SK-MEL-5 (cell line): Measurements from ENCODE around the gene CLPTM1L. TPM values are rescaled to one million over a fixed set of nuclear protein-coding genes. Genes with fewer than 3 reads are reported as not detected.

Experiments used
- DNase-seq: peaks from one replicate; pipeline ENCODE4 v3.0.0-alpha.2; 2016; ENCODE audit warnings: low read depth, low spot score
- in situ Hi-C: cut with HindIII; loops from 2 replicates; pipeline ENCODE4 v1.10.0; 2016; ENCODE audit warnings: low sequenced_read_pairs, high pct_unique_total_duplicates, low pct_unique_long_range_greater_than_20kb
- total RNA-seq: library from RNA; depleted of rRNA; stranded (reverse); fragments of >200 nt; shearing (Covaris generic); gene quantifications from 2 replicates; pipeline ENCODE4 v1.2.3, GENCODE V29; 2014

Gene CLPTM1L
- total RNA-seq, 1 experiment from 2014 or later, result 632 TPM

- no peak for DNase-seq
- in situ Hi-C loops, result no loop called here
Observed at GRCh38 chr5:1324301-1324700, 20.6 kb downstream of the CLPTM1L start.

- in situ Hi-C loops, result no loop called here
- no peak for DNase-seq
Observed at GRCh38 chr5:1323803-1324173, 21.1 kb downstream of the CLPTM1L start.

GRCh38 chr5:1322955-1323802 is 21.7 kb downstream of the CLPTM1L start:
- DNase-seq, result no peak
- in situ Hi-C loops, result no loop called here

GRCh38 chr5:1322036-1322900 is 22.6 kb downstream of the CLPTM1L start:
- in situ Hi-C loops, result no loop called here
- DNase-seq, result no peak

GRCh38 chr5:1321576-1321975 is 23.3 kb downstream of the CLPTM1L start:
- no peak for DNase-seq
- in situ Hi-C loops, result no loop called here

GRCh38 chr5:1320436-1321344 is 24.2 kb downstream of the CLPTM1L start:
- in situ Hi-C loops, result no loop called here
- no peak for DNase-seq

- DNase-seq, result no peak
- in situ Hi-C loops, result no loop called here
Observed at GRCh38 chr5:1319436-1320256, 25.3 kb downstream of the CLPTM1L start.

GRCh38 chr5:1318659-1319251 is 26.1 kb downstream of the CLPTM1L start:
- no peak for DNase-seq
- in situ Hi-C loops, result no loop called here

- in situ Hi-C loops, result no loop called here
- no peak for DNase-seq
Observed at GRCh38 chr5:1317921-1318565, 26.9 kb downstream of the CLPTM1L start.

GRCh38 chr5:1316588-1317340 is 28.1 kb downstream of the CLPTM1L start:
- no peak for DNase-seq
- in situ Hi-C loops, result no loop called here

GRCh38 chr5:1315709-1316587 is 29.0 kb downstream of the CLPTM1L start:
- in situ Hi-C loops, result no loop called here

GRCh38 chr5:1315018-1315708 is 29.7 kb downstream of the CLPTM1L start:
- DNase-seq, result no peak
- in situ Hi-C loops, result no loop called here

More at GRCh38 chr5:1315709-1316587, 29.0 kb downstream of the CLPTM1L start:
- no peak for DNase-seq

GRCh38 chr5:1314564-1314982 is 30.3 kb downstream of the CLPTM1L start:
- DNase-seq, result no peak
- in situ Hi-C loops, result no loop called here
